NCI-H82 treated with DMSO at 0.1 percent for 48 hours (cell line): ENCODE data around the gene FAM217A.

Source experiments
- DNase-seq: peaks from one replicate; lab custom pipeline; 2025; ENCODE audit not compliant: unreplicated experiment; lab: John Stamatoyannopoulos, UW

The FAM217A gene

DNA sequence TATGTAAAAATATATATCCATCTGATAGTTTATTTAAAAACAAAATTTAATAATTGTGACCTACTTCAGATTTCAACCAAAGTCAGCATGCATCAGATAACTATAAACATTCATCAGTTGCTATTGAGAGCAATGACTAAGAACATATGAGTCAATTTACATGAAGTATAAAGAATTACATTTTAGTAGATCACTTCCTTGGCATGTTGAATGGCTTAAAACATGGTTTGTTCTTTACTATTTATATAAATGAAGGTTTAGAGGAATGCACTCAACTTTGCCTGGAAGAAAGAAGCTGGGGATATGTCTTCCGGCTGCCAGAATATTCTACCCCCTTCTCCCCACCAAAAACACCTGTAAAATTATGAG, 6.4 kb upstream of the FAM217A start:
- no peak for DNase-seq

DNA sequence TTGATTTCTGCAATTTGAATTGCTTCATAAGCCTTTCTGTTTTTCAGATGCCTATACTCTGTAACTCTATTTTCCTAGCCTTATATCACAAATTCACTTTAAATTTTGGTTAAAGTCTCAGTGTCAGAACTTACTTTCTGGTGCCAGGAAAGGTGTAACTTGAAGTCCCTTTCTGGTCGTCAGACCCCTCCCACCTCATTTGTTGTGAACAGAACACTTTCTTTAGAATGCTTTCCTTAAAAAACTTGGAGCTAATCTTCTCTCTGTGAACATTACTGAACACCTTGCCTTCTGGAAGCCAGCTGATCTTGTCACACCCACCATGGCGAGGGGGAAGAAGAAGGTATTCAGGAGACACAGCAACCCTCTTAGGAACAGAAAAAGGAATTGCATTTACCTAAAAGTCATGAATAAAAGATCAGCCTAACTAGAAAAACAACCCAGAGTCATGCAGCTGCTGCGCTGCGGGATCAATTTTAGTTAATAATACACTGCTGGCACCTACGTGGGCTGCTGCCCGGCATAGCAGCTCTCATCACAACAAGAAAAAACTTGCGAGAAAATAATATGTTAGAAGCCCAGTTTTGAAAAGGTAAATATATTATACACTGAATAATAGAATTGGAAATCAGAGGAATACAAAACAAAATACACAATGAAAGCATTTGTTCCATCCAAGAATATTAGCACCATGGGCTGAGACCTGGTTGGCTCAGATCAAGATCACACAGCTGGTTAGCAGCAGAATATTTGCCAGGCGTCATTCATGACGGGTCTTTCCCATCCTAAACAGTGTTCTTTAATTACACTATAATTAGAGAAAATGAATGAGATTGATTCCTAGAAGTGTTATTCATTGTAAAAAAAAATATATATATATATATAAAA, 5.8 kb upstream of the FAM217A start:
- no peak for DNase-seq

DNA sequence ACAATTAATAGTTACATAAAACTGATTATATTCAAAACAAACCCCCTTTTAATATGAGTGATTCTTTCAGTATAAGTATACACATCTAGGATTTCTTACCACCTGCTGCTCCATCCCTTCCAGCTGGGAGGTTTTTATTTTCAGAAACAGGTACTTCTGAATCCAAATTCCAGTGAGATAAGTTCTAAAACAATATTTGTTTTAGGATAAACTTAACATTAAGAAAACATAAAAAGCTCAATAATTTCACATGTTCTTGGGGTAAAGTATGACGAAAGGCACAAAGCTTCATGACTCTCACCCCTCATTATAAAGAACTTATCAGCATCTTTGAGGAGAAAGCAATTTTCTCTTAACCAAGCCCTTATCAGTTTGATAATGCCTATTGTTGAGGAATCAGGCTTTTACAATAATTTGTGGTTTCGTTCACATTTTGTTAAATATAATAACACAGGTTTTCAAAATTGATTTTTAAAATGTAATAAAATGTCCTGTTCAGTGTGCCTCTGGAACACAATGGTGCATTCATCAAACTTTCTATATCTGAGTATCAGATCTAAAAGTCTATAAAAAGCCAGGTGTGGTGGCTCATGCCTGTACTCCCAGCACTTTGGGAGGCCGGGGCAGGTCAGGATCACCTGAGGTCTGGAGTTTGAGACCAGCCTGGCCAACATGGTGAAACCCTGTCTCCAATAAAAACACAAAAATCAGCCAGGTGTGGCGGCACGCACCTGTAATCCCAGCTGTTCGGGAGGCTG, 4.3 kb downstream of the FAM217A start:
- no peak for DNase-seq

DNA sequence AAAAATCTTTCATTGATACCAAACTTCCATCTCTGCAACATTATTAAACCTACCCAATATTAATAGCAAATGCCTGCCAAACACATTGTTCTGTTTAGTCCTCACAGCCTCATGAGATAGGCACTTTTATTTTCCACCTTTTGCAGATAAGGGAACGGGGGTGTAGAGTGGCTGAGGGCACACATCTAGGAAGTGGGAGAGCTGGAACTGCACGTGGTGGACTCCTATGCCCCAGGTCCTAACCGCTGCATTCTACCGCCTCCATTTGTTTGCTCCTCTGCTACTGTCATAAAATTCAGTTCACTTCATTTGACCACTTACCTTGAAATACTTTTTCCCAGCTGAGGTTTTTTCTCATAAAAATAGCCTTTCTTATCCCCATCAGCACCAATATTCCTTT, 7.6 kb downstream of the FAM217A start:
- no peak for DNase-seq

DNA sequence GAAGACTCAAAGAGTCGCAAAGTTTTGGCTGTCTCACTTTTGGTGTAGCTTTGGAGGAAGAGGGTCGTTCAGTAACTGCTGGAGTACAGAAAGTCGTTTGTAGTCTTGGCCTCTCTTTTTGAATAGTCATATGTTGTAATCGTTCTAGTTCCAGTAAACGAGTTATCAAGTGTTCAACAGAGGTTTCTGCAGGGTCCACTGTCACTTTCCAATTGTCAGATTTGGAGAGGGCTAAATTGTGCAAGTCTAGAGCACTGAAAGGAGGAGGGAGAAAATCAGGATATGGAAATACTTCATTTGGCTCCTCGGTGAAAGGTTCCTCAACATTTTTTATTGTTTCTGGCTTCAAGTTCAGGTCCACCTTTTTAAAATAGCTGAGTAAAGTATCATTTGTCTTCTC, 9.7 kb downstream of the FAM217A start:
- no peak for DNase-seq

DNA sequence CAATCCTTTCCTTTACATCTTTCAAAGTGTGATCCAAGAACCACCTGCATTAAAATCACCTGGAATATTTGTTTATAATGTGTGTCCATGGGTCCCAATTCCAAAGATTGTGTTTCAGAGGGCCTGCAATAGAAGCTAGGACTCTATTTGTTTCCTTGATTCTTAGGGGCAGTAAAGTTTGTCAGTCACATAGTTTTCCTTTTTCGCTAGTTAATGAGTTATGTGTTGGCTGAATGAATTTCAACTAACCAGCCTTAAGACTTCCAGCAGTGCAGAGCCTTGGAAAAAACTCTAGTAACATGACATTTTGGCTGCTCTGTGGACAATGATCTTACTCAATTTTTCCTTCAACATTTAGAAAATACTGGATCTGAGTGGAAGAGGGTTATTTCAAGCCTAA, 11.3 kb downstream of the FAM217A start:
- no peak for DNase-seq

DNA sequence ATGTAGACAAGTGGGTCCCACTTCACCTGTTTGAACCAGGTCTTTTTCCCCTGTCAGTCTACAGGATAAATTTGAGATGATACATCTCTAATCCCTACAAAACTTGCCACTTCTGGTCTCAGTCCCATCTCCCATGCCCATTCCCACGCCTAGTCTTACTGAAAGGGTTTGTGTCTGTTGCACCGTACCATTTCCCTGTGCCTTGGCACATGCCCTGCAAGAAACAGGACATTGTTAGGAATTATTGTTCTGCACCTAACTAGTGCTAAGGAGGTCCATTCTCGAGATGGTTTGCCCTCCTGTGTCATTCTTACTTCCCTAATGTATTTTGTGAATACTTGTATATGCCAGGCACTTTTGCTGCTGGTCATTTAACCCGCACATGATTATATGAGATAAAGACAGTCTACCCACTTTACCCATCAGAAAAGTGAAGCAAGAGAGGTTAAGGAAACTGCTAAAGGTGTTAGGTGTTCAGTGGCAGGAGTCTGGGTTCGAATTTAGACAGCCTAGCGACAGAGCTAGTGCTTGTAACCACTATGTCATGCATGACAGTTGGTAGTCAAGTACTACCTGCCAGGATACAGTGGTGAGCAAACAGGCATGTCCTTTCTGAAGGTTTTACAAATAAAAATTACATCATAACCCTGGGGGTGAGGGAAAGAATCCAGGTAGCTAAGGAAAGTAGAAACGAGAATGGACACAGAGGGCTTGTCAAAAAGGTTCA, 12.7 kb downstream of the FAM217A start:
- no peak for DNase-seq

DNA sequence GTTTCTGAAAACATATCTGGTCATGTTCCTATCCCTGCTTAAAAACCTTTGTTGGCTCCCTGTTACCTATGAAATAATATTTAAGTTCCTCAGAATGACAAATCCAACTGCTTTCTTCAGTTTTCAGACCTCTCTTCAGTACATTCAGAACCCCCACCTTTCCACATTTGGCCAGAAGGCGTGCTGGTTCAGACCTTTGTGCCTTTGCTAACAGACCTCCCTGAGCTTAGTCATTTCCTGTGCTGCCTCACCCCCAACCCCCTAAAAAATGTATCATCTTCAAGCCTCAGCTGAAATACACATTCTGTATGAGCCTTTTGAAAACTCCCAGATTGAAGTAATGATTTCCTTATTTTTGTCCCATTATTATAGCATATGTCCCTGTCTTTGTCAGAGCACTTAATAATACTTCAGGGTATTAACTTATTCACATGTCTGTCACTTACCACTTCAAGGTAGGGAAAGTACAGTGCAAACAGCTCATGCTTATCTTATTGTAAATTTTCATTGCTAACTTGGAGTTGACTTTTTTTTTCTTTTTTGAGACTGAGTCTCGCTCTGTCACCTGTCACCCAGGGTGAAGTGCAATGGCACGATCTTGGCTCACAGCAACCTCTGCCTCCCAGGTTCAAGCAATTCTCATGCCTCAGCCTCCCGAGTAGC, 19.7 kb downstream of the FAM217A start:
- DNase-seq = no peak

DNA sequence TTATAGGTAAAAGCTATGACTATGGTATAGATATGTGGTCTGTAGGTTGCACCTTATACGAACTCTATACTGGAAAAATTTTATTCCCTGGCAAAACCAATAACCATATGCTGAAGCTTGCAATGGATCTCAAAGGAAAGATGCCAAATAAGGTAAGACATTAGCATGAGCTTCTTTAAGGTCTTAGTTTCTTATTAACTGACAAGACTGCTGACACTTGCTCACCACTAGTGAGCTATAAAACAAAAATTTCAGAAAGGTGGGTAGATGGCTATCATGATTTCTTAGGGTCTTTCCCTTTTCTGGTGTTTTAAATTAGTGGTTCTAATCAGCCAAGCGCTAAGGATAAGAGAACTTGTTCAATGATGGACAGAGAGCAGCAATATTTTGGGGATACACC, 21.9 kb downstream of the FAM217A start:
- DNase-seq = no peak

DNA sequence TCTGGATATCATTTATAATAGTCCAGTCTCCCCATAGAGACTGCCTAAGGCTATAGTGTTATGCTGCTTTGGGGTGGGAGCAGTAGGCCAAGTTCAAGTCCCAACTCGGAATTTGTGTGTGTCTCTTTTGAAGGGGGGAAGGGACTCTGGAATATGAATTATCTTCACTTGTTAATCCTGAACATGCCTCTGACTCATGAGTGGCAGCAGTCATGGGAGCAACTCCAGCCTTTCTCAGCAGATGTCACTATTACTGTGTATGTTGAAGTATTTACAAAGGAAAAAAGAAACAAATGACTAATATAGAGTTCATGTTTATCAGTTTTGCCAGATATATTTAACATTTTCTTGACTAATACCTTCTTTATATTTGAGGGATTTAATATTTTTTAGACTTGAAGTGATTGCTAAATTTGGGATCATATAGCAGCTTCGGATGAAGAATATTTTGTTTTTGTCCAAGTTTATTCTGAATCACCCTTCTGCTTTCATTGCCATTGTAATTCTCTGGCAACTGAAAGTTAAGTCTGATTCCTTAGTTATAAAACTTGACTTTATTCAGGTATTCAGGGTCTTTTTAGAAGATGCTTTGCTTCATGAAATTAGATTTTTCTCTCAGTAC, 23.4 kb downstream of the FAM217A start:
- no peak for DNase-seq

DNA sequence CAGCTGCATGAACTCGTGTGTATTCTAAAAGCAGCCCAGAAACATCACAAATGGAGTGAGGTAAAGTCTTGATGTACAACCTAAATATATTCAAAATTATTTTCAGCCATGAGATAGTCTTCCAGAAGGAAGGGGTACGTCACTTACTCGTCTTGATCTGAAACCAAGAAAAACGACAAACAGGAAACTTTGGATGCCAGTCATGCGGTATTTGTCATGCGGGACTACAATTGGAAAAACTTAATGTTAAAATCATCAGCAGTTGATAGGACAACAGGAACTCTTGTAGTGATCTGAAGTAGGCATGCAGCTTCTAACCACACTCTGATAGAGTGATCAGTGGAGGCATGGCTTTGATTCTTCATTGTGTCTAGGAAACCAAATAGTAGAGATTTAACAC, 29.7 kb downstream of the FAM217A start:
- DNase-seq = no peak

DNA sequence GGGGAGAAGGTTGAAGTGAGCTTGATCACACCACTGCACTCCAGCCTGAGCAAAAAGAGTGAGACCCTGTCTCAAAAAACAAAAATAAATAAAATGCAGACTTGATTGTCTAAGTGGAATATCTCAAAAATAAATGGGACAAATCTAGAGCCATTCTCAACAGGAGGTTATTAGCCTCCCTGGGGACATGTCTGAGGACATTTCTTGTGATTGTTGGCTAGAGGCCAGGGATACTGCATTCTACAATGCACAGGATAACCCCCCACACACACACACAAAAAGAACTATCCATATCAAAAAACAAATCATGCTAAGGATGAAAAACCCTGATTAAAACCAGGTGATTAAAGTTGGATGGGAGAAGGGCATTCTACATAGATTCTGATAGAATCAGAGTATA, 37.5 kb downstream of the FAM217A start:
- DNase-seq = no peak

DNA sequence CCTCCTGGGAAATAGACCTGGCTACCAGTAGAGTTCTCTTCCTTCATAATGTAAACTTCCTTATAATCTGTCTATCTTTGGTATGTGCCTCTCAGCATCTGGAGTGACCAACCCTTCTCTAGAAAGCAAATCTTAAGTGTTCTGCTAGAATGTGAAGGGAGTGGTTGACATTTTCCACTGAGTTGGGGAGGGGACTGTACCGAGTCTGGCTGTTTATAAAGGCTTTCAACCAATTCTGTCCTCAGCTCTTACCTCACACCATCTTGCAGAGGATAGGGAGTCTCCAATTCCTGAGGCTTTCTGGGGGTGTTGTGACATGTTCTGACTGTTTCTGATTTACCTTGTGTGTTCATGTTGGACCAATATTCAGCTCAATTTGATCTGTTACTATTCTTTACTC, 39.6 kb downstream of the FAM217A start:
- no peak for DNase-seq

DNA sequence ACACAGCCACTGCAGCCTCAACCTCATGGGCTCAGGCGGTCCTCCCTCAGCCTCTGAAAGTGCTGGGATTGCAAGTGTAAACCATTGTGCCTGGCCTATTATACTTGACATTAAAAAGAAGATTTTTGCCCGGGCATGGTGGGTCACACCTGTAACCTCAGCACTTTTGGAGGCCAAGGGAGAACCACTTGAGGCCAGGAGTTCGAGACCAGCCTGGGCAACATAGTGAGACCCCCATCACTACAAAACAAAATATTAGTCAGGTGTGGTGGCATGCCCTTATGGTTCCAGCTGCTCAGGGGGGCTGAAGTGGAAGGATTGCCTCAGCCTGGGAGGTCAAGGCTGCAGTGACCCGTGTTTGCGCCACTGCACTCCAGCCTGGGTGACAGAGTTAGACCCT, 42.4 kb downstream of the FAM217A start:
- DNase-seq = no peak

DNA sequence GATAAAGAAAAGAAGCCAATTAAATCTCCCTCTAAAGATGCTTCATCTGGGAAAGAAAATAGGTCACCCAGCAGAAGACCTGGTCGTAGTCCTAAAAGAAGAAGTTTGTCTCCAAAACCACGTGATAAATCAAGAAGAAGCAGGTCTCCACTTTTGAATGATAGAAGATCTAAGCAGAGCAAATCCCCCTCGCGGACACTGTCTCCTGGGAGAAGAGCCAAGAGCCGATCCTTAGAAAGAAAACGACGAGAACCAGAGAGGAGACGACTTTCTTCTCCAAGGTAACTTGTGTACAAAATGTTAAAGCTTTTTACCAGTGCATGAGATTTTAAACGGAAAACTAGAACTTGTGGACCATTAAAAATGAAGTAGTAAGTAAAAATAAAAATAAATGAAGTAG, 46.5 kb downstream of the FAM217A start:
- peak; percentile 20 for DNase-seq

DNA sequence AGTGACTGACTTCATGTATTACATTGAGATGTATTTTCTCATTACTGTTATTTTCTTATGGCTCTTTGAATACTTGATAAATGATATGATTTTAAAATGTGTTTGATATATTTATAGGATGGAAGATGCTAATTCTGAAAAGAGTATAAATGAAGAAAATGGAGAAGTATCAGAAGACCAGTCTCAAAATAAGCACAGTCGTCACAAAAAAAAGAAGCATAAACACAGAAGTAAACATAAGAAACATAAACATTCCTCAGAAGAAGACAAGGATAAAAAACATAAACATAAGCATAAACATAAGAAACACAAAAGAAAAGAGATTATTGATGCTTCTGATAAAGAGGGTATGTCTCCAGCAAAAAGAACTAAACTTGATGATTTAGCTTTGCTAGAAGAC, 47.5 kb downstream of the FAM217A start:
- DNase-seq = no peak

DNA sequence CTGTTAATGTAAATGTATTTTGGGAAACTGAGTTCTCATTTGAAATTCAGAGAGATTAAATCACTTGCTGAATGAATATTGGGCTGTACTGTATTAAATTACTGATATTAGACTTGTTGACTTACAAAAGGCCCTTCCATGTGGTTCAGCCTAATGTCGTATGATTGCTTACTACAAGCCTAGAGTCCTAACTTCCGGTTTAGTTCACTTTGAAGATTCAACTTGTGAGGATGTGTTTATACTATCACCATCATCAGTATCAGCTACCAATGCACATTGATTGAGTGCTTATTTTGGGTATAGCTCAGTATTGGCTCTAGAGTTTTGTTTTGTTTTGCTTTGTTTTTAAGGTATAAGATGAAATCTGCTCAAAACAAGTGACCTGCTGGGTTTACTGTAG, 48.3 kb downstream of the FAM217A start:
- no peak for DNase-seq

DNA sequence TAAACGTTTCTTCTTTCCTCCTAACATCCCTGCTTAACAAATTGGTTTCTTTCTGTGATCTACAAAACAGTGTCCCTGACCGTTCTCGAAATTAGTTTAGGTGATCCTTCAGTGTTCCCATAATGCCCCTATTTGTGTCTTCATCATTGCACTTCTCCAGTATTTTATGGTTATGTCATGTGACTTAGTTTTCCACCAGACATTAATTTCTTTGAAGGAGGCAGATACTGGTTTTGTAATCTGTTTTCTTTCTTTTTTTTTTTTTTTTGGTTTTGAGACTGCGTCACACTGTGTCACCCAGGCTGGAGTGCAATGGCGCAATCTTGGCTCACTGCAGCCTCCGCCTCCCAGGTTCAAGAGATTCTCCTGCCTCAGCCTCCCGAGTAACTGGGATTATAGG, 49.2 kb downstream of the FAM217A start:
- DNase-seq = no peak

DNA sequence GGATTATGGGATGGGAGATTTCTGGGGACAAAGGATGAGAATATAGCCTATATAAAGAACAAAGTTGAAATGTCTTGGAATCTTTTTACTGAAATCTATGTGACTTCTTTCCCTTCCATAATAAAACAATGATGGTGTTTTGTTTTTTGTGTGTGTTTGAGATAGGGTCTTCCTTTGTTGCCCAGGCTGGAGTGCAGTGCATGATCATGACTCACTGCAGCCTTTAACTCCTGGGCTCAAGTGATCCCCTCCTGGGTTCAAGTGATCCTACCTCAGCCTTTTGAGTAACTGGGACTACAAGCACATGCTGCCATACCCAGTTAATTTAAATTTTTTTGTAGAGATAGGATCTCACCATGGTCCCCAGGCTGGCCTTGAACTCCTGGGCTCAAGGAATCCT, 50.9 kb downstream of the FAM217A start:
- DNase-seq = no peak

DNA sequence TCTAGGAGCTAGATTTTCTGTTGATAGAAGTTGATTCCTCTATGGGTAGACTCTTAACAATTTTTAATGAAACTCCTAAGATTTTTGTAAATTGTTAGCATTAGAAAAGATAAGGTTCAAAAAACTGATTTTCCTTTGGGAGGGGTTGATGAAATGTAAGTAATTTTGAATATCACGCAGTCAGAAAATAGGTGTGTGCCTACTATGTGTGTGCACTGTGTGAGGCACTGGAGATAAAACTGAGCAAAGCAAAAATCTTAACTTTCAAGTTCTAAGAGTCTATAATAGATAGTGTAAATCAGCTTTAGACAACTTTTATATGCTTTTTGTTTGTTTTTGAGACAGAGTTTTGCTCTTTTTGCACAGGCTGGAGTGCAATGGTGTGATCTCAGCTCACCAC, 53.3 kb downstream of the FAM217A start:
- DNase-seq = no peak

DNA sequence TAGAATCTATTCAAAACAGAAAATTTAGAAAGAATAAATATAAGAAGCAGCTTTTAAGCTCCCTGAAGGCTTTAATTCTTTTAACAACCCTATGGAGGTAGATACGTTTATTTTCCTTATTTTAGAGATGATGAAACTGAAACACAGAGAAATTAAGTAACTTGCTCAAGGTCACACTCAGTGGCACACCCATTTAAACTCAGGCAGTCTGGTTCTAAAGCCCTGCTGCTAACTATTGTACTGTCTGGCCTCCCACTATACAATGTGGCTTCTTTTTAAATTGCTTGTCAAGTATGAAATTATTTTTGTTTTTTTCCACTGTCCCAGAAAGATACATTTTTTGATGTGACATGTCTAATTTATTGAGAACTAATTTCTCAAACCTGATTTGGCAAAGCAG, 55.7 kb downstream of the FAM217A start:
- no peak for DNase-seq
